ENCODE data around the gene FARS2. TPM values are rescaled to one million over a fixed set of nuclear protein-coding genes. Genes with fewer than 3 reads are reported as not detected.

FARS2 gene
- total RNA-seq, 1 donor from 2014 or later, result 7.3 TPM

DNA sequence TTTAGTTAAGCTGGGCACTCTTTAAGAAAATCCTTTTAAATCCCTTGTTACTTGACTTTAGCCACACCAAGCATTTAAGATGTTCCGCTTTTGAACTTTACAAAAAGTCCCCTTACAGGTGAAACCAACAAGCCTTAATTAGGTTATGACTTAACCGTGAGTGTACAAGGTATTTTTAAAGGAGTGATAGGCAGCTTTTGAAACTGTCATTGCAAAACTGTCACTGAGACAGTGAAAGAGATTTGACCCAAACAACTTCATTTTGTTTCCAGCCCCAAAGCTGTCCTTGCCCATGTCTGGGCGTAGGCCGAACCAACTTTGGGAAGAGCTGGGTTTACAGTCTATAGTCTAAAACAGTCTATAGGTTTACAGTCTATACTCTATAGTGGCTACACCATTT is 305.4 kb downstream of the FARS2 start:
- DNase-seq (ENCODE audit: low read depth), result no peak

DNA sequence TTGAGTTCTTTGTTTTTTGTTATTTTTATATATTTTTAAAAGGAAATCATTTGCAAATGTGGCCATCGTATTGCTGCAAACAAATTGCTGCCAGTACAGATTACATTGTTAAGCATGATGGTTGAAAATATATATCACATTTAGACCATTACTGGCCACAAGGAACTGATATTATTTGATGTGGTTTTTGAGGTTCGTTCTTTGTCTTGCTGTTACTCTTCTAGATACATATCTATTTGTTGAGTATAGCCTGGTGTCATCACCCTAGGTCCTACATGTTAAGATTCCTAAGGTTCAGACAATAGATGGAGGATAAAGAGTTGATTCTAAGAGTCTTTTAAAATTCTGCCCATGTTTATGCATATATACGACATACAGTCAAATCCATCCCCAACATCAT is 306.0 kb downstream of the FARS2 start:
- no peak for DNase-seq (ENCODE audit: low read depth)

DNA sequence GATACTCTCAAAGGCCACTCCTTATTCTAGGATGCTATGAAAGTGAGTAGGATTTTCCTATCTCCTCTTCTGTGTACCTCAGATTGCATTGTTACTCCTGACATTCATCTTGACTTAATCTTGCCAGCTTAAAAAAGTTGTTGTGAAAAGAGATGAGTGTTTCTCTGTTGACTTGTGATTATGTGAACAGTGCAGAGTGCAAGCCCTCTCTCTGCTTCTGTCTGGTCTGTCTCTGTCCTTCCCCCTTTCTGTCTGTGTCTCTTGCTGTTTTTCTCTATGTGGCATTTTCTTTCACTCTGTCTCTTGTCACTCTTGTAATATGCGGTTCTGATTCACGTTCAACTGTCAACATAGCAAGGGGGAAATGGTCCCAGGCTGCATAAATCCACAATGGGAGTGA is 306.6 kb downstream of the FARS2 start:
- no peak for DNase-seq (ENCODE audit: low read depth)

DNA sequence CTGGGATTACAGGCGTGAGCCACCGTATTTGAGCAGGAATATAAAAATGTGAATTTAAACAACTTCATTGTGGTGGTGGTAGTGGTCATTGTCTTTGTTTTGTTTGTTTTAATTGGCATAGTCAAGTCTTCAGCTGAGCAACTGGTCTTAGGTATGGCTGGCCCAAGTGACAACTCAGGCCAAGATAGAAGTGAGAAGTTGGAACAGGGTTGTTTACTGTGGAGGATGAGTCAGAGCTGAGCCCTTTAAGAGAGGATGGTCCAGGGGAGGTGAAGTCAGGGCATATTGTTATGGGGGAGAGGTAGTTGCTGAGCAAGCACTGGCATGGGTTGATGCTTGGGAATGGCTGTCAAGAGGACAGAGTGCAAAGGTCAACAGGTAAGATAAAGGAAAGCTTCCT is 308.2 kb downstream of the FARS2 start:
- peak; percentile 28 for DNase-seq (ENCODE audit: low read depth)

DNA sequence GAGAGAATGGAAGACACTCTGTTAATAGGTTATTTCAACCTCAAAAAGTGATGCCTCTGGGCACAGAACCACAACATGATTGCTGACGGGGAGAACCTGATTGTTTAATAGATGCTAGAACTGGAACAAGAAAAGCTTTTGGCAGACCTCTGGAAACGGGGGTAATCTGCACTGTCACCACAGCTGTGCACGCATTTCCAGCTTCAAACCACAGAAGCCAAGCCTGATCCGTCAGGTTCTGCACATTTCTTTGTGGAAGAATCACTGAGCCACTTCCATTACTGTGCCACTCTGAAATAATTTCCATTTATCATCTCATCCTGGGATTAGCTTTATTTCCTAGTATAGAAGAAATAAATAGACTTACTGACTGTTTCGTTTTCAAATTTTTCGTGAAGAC is 309.3 kb downstream of the FARS2 start:
- peak; percentile 65 for DNase-seq (ENCODE audit: low read depth)

- no peak for DNase-seq (ENCODE audit: low read depth)
Observed at GRCh38 chr6:5580736-5581581, 319.6 kb downstream of the FARS2 start.

- no peak for DNase-seq (ENCODE audit: low read depth)
Observed at GRCh38 chr6:5582762-5583161, 321.4 kb downstream of the FARS2 start.

- no peak for DNase-seq (ENCODE audit: low read depth)
Observed at GRCh38 chr6:5583528-5583927, 322.2 kb downstream of the FARS2 start.

DNA sequence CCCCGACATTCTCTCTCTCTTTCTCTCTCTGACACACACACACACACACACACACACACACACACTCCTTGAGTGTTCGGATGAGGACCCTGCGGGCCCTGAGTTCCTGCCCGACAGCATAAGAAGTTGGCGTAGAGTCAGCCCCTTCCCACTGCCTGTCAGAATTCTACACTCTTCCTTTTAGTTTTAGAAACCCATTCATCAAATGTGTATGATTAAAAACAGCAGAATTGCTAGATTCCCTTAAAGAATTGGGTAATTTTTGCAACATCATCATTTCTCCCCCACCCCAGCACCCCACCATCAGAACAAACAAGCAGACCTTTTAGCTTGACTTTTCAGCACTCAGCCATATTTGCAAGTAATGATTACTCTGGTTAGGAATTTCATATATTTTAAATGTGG is 322.8 kb downstream of the FARS2 start:
- peak; percentile 6 for DNase-seq (ENCODE audit: low read depth)

- no peak for DNase-seq (ENCODE audit: low read depth)
Observed at GRCh38 chr6:5587648-5588047, 326.3 kb downstream of the FARS2 start.

DNA sequence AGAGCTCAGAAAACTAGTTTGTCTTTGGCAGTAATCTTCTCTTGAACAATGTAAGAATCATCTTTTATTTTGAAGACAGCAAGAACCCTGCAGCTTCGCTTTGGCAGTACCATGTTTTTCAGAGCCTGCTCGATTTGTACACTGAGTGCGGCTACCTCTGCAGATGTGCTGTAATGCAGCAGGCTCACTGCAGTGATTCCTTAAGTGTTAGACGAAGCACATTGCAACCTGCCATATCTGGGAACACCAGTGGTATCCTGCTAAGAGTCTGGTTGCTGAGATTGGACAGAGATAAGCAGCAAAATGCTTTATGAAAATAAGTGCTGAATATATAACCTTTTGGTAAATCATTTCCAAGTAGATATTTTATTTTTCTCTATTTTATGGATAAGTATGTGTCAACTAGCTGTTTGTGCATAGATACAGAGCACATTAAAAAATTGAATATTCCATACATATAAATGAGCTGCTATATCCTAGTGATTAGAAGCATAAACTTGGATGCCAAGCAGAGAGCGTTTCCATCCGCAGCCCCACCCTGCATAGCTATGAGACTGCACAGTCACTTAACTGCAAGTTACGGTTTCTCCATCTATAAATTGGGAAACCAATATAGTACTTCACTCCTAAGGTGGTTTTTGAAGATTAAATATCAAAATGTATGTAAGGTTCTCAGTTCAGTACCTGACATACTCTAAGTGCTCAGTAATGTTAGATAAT is 328.3 kb downstream of the FARS2 start:
- DNase-seq (ENCODE audit: low read depth), result no peak

GRCh38 chr6:5590187-5590586 is 328.9 kb downstream of the FARS2 start:
- DNase-seq (ENCODE audit: low read depth), result no peak

DNA sequence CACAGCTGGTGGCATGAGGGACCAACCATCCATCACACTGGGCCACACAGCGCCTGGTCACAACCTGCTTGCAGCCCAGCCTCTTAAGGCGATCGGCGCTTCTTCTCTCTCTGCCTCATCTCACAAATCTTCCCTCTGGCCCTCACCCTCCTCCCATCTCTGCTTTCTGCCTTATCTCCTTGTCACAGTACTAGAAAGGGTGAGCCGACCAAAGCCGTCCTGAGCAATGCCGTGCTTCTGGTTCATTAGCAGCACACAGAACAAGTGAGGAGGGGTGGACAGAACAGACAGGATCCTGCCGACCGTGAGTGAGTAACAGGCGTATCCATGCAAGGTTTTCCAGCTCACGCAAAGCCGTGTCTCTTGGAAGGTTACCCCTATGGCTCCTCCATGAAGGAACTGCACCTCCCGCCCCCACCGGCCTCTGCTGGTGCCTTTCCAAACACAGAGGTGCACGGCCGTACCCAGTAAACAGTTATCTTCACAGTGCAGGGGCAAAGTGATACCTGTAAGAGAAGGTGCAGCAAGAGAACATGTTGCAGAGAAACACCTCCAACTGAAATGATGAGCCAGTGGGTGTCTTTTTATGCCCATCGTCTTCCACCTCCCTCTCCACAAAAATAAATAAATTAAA is 331.7 kb downstream of the FARS2 start:
- no peak for DNase-seq (ENCODE audit: low read depth)

- no peak for DNase-seq (ENCODE audit: low read depth)
Observed at GRCh38 chr6:5595184-5595583, 333.9 kb downstream of the FARS2 start.

GRCh38 chr6:5597413-5597812 is 336.1 kb downstream of the FARS2 start:
- no peak for DNase-seq (ENCODE audit: low read depth)

DNA sequence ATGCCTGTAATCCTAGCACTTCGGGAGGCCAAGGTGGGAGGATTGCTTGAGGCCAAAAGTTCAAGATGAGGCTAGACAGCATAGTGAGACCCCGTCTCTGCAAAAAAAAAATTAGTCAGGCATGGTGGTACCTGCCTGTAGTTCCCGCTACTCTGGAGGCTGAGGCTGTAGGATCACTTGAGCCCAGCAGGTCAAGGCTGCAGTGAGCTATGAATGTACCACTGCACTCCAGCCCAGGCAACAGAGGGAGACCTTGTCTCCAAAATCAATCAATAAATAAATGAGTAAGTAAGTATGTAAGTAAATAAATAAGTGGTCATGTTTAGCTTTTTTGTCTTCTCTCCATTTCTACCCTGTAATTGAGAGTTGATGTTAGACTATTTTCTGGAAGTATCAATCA is 336.8 kb downstream of the FARS2 start:
- DNase-seq (ENCODE audit: low read depth), result no peak

- DNase-seq (ENCODE audit: low read depth), result no peak
Observed at GRCh38 chr6:5599127-5599526, 337.8 kb downstream of the FARS2 start.

DNA sequence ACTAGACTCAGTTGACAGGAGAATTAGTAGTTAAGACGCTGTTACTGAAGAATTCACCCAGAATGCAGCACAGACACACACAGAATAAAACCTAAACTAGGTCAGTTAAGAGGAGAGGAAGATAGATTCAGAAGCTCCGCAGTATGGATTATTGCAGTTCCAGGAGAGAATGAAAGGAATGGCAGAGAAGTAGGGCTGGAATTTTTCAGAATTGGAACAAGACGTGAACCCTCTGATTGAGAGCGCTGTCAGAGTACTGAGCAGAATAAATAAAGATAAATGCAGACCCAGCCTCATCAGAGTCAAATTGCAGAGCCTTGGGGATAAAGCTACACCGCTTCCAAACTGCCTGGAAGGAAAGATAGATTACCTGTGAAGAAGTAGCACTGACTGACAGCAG is 344.6 kb downstream of the FARS2 start:
- DNase-seq (ENCODE audit: low read depth), result no peak

DNA sequence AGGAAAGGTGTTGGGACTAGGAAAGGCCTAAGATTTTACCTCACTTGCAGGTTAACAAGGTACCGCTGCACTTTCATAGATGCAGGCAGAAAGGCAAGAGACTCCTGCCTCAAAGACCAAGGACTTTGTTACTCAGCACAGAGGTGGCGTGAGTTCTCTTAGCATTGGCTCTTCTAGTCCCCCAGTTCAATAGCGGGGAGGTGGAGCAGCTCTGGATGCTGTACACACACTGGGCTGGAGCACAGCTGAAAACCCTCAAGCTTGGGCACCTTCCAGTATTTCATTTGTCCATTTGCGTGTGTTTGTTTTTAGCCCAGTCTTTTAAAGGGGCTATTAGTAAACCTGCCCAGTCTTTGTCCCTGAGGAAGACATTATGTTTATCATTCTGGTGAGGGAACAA is 345.2 kb downstream of the FARS2 start:
- peak; percentile 54 for DNase-seq (ENCODE audit: low read depth)

- DNase-seq (ENCODE audit: low read depth), result no peak
Observed at GRCh38 chr6:5610640-5611039, 349.3 kb downstream of the FARS2 start.

- no peak for DNase-seq (ENCODE audit: low read depth)
Observed at GRCh38 chr6:5617179-5617578, 355.9 kb downstream of the FARS2 start.

- no peak for DNase-seq (ENCODE audit: low read depth)
Observed at GRCh38 chr6:5619249-5619648, 357.9 kb downstream of the FARS2 start.

All from myocyte (in vitro differentiated cells).